ENCODE data around the gene HSD11B1. TPM values are rescaled to one million over a fixed set of nuclear protein-coding genes. Genes with fewer than 3 reads are reported as not detected.

HSD11B1 gene
- polyA plus RNA-seq, 1 experiment = 4.7 TPM

- H3K27ac ChIP-seq (ENCODE audit: low read depth, low read length) = no peak overlapping the region
- TF ChIP-seq CTCF (IDR thresholded peaks at IDR 0.05; ENCODE audit: low read depth, low read length) = no peak
- DNase-seq (ENCODE audit: low read depth, low spot score) = no peak
- CTCF ChIA-PET = interaction anchor here (0.7 kb wide), 1 partner anchor 102 kb away, joined by 9 read pairs; no protein-coding TSS in a partner anchor
- no peak overlapping the region for H3K4me3 ChIP-seq (ENCODE audit: low read depth, low read length)
- POLR2A ChIA-PET = no interaction called here
- no peaks in the 10 kb centered on the region for H3K27me3 ChIP-seq (ENCODE audit: control insufficient read depth, insufficient read depth, low read length)
- no peaks in the 10 kb centered on the region for H3K9me3 ChIP-seq (ENCODE audit: control insufficient read depth, insufficient read depth, low read length)
Observed at GRCh38 chr1:209721323-209721722, 16.7 kb downstream of the HSD11B1 start.

GRCh38 chr1:209723265-209723664 lies 18.6 kb downstream of the HSD11B1 start:
- H3K27ac ChIP-seq (ENCODE audit: low read depth, low read length) = no peak overlapping the region
- CTCF ChIA-PET = interaction anchor here (1.4 kb wide), 1 partner anchor 146 kb away, joined by 3 read pairs; no protein-coding TSS in a partner anchor
- POLR2A ChIA-PET = no interaction called here
- TF ChIP-seq CTCF (IDR thresholded peaks at IDR 0.05; ENCODE audit: low read depth, low read length) = no peak
- no peaks in the 10 kb centered on the region for H3K27me3 ChIP-seq (ENCODE audit: control insufficient read depth, insufficient read depth, low read length)
- no peak for DNase-seq (ENCODE audit: low read depth, low spot score)
- H3K9me3 ChIP-seq (ENCODE audit: control insufficient read depth, insufficient read depth, low read length) = no peaks in the 10 kb centered on the region
- H3K4me3 ChIP-seq (ENCODE audit: low read depth, low read length) = no peak overlapping the region

- H3K4me3 ChIP-seq (ENCODE audit: low read depth, low read length) = no peak overlapping the region
- CTCF ChIA-PET = interaction anchor here (1.2 to 2.1 kb wide), 4 partner anchors 10 to 147 kb away, joined by 3 to 8 read pairs (median 4); no protein-coding TSS in a partner anchor
- TF ChIP-seq CTCF (IDR thresholded peaks at IDR 0.05; ENCODE audit: low read depth, low read length) = no peak
- no peak overlapping the region for H3K27ac ChIP-seq (ENCODE audit: low read depth, low read length)
- DNase-seq (ENCODE audit: low read depth, low spot score) = no peak
- H3K9me3 ChIP-seq (ENCODE audit: control insufficient read depth, insufficient read depth, low read length) = no peaks in the 10 kb centered on the region
- POLR2A ChIA-PET = no interaction called here
- no peaks in the 10 kb centered on the region for H3K27me3 ChIP-seq (ENCODE audit: control insufficient read depth, insufficient read depth, low read length)
Observed at GRCh38 chr1:209723756-209724693, 19.4 kb downstream of the HSD11B1 start.

GRCh38 chr1:209727286-209727685 lies 22.6 kb downstream of the HSD11B1 start:
- Histone ChIP-seq H3K27me3 (ENCODE audit: control insufficient read depth, insufficient read depth, low read length) (no peaks in the 10 kb centered on the region), H3K9me3 (ENCODE audit: control insufficient read depth, insufficient read depth, low read length) (no peaks in the 10 kb centered on the region), H3K4me3 (ENCODE audit: low read depth, low read length) (no peak overlapping the region), H3K27ac (ENCODE audit: low read depth, low read length) (no peak overlapping the region)
- no peak for TF ChIP-seq CTCF (IDR thresholded peaks at IDR 0.05; ENCODE audit: low read depth, low read length)
- no peak for DNase-seq (ENCODE audit: low read depth, low spot score)
- CTCF ChIA-PET = interaction anchor here (0.9 to 1.4 kb wide), 6 partner anchors 19 to 161 kb away, joined by 3 to 9 read pairs (median 4); no protein-coding TSS in a partner anchor
- POLR2A ChIA-PET = no interaction called here

- Histone ChIP-seq H3K27ac (ENCODE audit: low read depth, low read length) (no peak overlapping the region), H3K9me3 (ENCODE audit: control insufficient read depth, insufficient read depth, low read length) (no peaks in the 10 kb centered on the region), H3K27me3 (ENCODE audit: control insufficient read depth, insufficient read depth, low read length) (no peaks in the 10 kb centered on the region), H3K4me3 (ENCODE audit: low read depth, low read length) (no peak overlapping the region)
- no peak for TF ChIP-seq CTCF (IDR thresholded peaks at IDR 0.05; ENCODE audit: low read depth, low read length)
- DNase-seq (ENCODE audit: low read depth, low spot score) = no peak
- ChIA-PET CTCF (interaction anchor here (1.0 to 1.4 kb wide), 7 partner anchors 21 to 1765 kb away, joined by 3 to 9 read pairs (median 4); no protein-coding TSS in a partner anchor), POLR2A (no interaction called here)
Observed at GRCh38 chr1:209727785-209728184, 23.1 kb downstream of the HSD11B1 start.

All from AG04450 (cell line).